Ascending aorta (tissue), 2 donors: ENCODE measurements around the gene SLC16A8. TPM values are rescaled to one million over a fixed set of nuclear protein-coding genes. Genes with fewer than 3 reads are reported as not detected.
A peak's percentile ranks its signal among the peaks of the same experiment; 100 is the strongest.

Experiments
- DNase-seq, 2 donors: peaks; one replicate each; pipeline ENCODE4 v3.0.0-alpha.2; 2019; ENCODE audit warnings: low spot score in 2 of 2
- H3K27ac ChIP-seq, 2 donors: fragments of 200-600 bp; sonication (generic); one replicate each; pipeline ENCODE4 v1.5.1; 2016 to 2017; ENCODE audit warnings: mild to moderate bottlenecking in 1 of 2
- H3K27me3 ChIP-seq: fragments of 200-600 bp; sonication (generic); one replicate; pipeline ENCODE4 v1.5.1; 2017
- H3K36me3 ChIP-seq, 2 donors: fragments of 200-600 bp; sonication (generic); one replicate each; pipeline ENCODE4 v1.5.1; 2016
- H3K4me1 ChIP-seq, 2 donors: fragments of 200-600 bp; sonication (generic); one replicate each; pipeline ENCODE4 v1.5.1; 2016 to 2017; ENCODE audit warnings: mild to moderate bottlenecking in 1 of 2
- H3K4me3 ChIP-seq, 2 donors: fragments of 200-600 bp; sonication (generic); one replicate each; pipeline ENCODE4 v1.5.1; 2016 to 2017; ENCODE audit warnings: mild to moderate bottlenecking in 1 of 2
- H3K9me3 ChIP-seq, 2 donors: fragments of 200-600 bp; sonication (generic); one replicate each; pipeline ENCODE4 v1.5.1; 2016
- CTCF ChIP-seq, 3 experiments: fragments of 200-600 bp in 2 of 3; fragments of 450-650 bp in 1 of 3; sonication (generic) in 2 of 3; IDR thresholded peaks; one replicate each; pipeline ENCODE4 v1.5.1; 2016 to 2019; ENCODE audit warnings: antibody characterized with exemption in 3 of 3, mild to moderate bottlenecking in 1 of 3, moderate library complexity in 1 of 3
- intact Hi-C: fragments of 100-400 bp; cut with DNase I; formaldehyde crosslinking; loops from one replicate; pipeline ENCODE4 v1.15.1; 2023
- total RNA-seq: library from RNA; depleted of rRNA; stranded (reverse); fragments of >200 nt; gene quantifications from one replicate; pipeline ENCODE4 v1.1.0, GENCODE V29; 2016

Gene SLC16A8
- total RNA-seq, 1 donor from 2014 or later: not detected

- peaks cover 43 to 44% of the 10 kb centered on the region in 2 donors for H3K36me3 ChIP-seq
- H3K9me3 ChIP-seq: no peaks in the 10 kb centered on the region
- H3K4me1 ChIP-seq: peaks cover 32 to 48% of the 10 kb centered on the region in 2 donors
- H3K27me3 ChIP-seq: no peaks in the 10 kb centered on the region
- no peak for DNase-seq
- H3K4me3 ChIP-seq: no peak overlapping the region
- H3K27ac ChIP-seq: peak overlapping the region; percentile 94 to 97
- intact Hi-C loops: no loop called here
- no peak for TF ChIP-seq CTCF (IDR thresholded peaks at IDR 0.05)
These were observed 13.6 kb downstream of the SLC16A8 start for GRCh38 chr22:38070250-38070921.

- Histone ChIP-seq H3K4me1 (peaks cover 32 to 48% of the 10 kb centered on the region in 2 donors), H3K4me3 (peak overlapping the region in 1 of 2 donors; percentile 40), H3K9me3 (no peaks in the 10 kb centered on the region), H3K36me3 (peaks cover 43 to 44% of the 10 kb centered on the region in 2 donors), H3K27ac (peak overlapping the region; percentile 94 to 97), H3K27me3 (no peaks in the 10 kb centered on the region)
- TF ChIP-seq CTCF (IDR thresholded peaks at IDR 0.05): peak; percentile 81 to 88 (median 84)
- DNase-seq: peak; percentile 82 to 97
- intact Hi-C loops: loop anchor here (1.0 to 5.0 kb wide), 6 partner anchors 148 to 503 kb away; partner anchors contain the start of genes DMC1 and TMEM184B
These were observed 14.4 kb downstream of the SLC16A8 start for GRCh38 chr22:38069372-38070249.

- no peak for TF ChIP-seq CTCF (IDR thresholded peaks at IDR 0.05)
- Histone ChIP-seq H3K36me3 (peaks cover 44 to 45% of the 10 kb centered on the region in 2 donors), H3K27ac (peak overlapping the region; percentile 94 to 97), H3K27me3 (no peaks in the 10 kb centered on the region), H3K4me1 (peaks cover 32 to 48% of the 10 kb centered on the region in 2 donors), H3K4me3 (peak overlapping the region in 1 of 2 donors; percentile 40), H3K9me3 (no peaks in the 10 kb centered on the region)
- no peak for DNase-seq
- intact Hi-C loops: loop anchor here (1.0 to 5.0 kb wide), 6 partner anchors 148 to 503 kb away; partner anchors contain the start of genes DMC1 and TMEM184B
These were observed 15.2 kb downstream of the SLC16A8 start for GRCh38 chr22:38068641-38069371.

- H3K4me1 ChIP-seq: peaks cover 32 to 48% of the 10 kb centered on the region in 2 donors
- intact Hi-C loops: loop anchor here (2.0 to 5.0 kb wide), 4 partner anchors 149 to 504 kb away; partner anchors contain the start of genes DMC1 and TMEM184B
- no peak for TF ChIP-seq CTCF (IDR thresholded peaks at IDR 0.05)
- peaks cover 34 to 37% of the 10 kb centered on the region in 2 donors for H3K36me3 ChIP-seq
- H3K27me3 ChIP-seq: no peaks in the 10 kb centered on the region
- no peak overlapping the region for H3K4me3 ChIP-seq
- no peak for DNase-seq
- H3K27ac ChIP-seq: peak overlapping the region; percentile 94 to 97
- no peaks in the 10 kb centered on the region for H3K9me3 ChIP-seq
These were observed 16.1 kb downstream of the SLC16A8 start for GRCh38 chr22:38067761-38068360.

- peak in 1 of 2 donors; percentile 78 for DNase-seq
- Histone ChIP-seq H3K9me3 (no peaks in the 10 kb centered on the region), H3K27me3 (no peaks in the 10 kb centered on the region), H3K27ac (peak overlapping the region; percentile 94 to 97), H3K4me3 (no peak overlapping the region), H3K36me3 (peaks cover 28 to 31% of the 10 kb centered on the region in 2 donors), H3K4me1 (peaks cover 32 to 48% of the 10 kb centered on the region in 2 donors)
- intact Hi-C loops: loop anchor here (5.0 kb wide), 2 partner anchors 150 to 505 kb away; partner anchors contain the start of gene DMC1
- TF ChIP-seq CTCF (IDR thresholded peaks at IDR 0.05): no peak
These were observed 17.0 kb downstream of the SLC16A8 start for GRCh38 chr22:38067028-38067415.
